Activated T-cell treated with anti-CD3 and anti-CD28 coated beads for 4 hours (primary cell): Measurements from ENCODE around the gene MYBPC2.
"Not testable (repeated sequence)": the region's sequence is repeated elsewhere in the genome, so short reads cannot be mapped to it uniquely, and the experiment has no call there.

Source experiments
- DNase-seq: peaks from one replicate; pipeline ENCODE4 v3.0.0-alpha.2; 2020

MYBPC2 gene

GRCh38 chr19:50432221-50433028 lies at the start of gene MYBPC2:
Gene MYBPC2 (plus strand): TSS chr19:50432892. CDS start chr19:50432954, 62 bp downstream.
- DNase-seq: no peak

GRCh38 chr19:50383001-50383851 lies 49.5 kb upstream of the MYBPC2 start:
- DNase-seq: no peak

- peak; percentile 99 for DNase-seq
These were observed 48.6 kb upstream of the MYBPC2 start, which contains the start of gene POLD1 for GRCh38 chr19:50383852-50384684. Gene POLD1 (plus strand): TSS chr19:50384347. CDS start chr19:50398852, 14,505 bp downstream.

- no peak for DNase-seq
These were observed 47.8 kb upstream of the MYBPC2 start for GRCh38 chr19:50384685-50385535.

- no peak for DNase-seq
These were observed 45.4 kb upstream of the MYBPC2 start for GRCh38 chr19:50387176-50387867.

- DNase-seq: no peak
These were observed 44.8 kb upstream of the MYBPC2 start for GRCh38 chr19:50387868-50388245.

- DNase-seq: not testable (repeated sequence)
These were observed 42.4 kb upstream of the MYBPC2 start for GRCh38 chr19:50390295-50390694.

GRCh38 chr19:50390952-50391351 lies 41.7 kb upstream of the MYBPC2 start:
- not testable (repeated sequence) for DNase-seq

GRCh38 chr19:50392759-50393158 lies 39.9 kb upstream of the MYBPC2 start:
- no peak for DNase-seq

GRCh38 chr19:50393589-50393988 lies 39.1 kb upstream of the MYBPC2 start:
- no peak for DNase-seq

GRCh38 chr19:50394017-50394416 lies 38.7 kb upstream of the MYBPC2 start:
- DNase-seq: no peak

GRCh38 chr19:50398675-50399367 lies 33.9 kb upstream of the MYBPC2 start:
- no peak for DNase-seq

- DNase-seq: no peak
These were observed 33.3 kb upstream of the MYBPC2 start for GRCh38 chr19:50399368-50399745.

- DNase-seq: no peak
These were observed 30.9 kb upstream of the MYBPC2 start for GRCh38 chr19:50401605-50402450.

- no peak for DNase-seq
These were observed 30.0 kb upstream of the MYBPC2 start for GRCh38 chr19:50402544-50403301.

- no peak for DNase-seq
These were observed 26.4 kb upstream of the MYBPC2 start for GRCh38 chr19:50406156-50406820.

- no peak for DNase-seq
These were observed 25.9 kb upstream of the MYBPC2 start for GRCh38 chr19:50406829-50407228.

- no peak for DNase-seq
These were observed 23.3 kb upstream of the MYBPC2 start for GRCh38 chr19:50409347-50409746.
